Esophagus muscularis mucosa (tissue), 4 donors: ENCODE results near the gene SUPT3H.

ENCODE experiments used
- CTCF ChIP-seq, 3 experiments: fragments of 200-600 bp in 2 of 3; fragments of 450-650 bp in 1 of 3; sonication (generic) in 2 of 3; IDR thresholded peaks; one replicate each; pipeline ENCODE4 v1.5.1; 2017 to 2019; ENCODE audit warnings: antibody characterized with exemption in 3 of 3, mild to moderate bottlenecking in 2 of 3, moderate library complexity in 1 of 3
- EP300 ChIP-seq: sonication (generic); formaldehyde crosslinking; IDR thresholded peaks from one replicate; pipeline ENCODE4 v1.6.1; 2017; ENCODE audit warnings: antibody characterized with exemption
- POLR2AphosphoS5 ChIP-seq, 2 donors: sonication (generic); formaldehyde crosslinking; IDR thresholded peaks; one replicate each; pipeline ENCODE4 v1.6.1; 2017; ENCODE audit warnings: antibody characterized with exemption in 2 of 2

DNA sequence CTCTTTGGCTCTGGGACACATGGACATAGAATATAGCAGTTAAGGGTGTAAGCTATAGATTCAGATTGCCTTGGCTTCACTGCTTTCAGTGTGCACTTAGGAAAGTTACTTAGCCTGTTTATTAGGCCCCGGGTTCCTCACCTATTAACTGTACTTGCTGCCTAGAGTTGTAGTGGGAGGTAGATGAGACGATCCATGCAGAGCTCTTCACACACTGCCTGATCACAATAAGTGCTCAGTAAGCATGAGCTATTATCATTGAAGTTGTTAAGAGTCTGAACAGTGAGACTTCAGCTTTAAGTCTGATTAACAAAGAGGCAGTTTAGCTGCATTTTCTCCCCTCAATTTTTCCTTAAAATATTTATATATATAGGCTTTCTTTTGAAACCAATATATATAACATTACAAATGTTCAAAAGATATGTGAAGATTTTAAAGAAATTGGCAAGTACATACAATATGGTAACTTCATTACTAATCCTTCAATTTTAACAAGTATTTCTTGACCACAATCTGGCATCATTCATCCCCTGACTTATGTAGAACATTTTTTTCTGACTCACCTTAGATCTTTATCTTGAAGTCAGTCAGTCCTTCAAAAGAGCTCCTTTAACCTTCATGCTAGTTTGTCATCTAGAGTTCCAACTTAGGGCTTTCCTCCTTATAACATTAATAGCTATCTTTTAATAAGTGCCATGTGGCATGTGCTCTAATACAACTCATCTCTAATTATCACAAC, 20.5 kb upstream of the SUPT3H start:
- TF ChIP-seq POLR2AphosphoS5 (IDR thresholded peaks at IDR 0.05) (no peak), CTCF (IDR thresholded peaks at IDR 0.05) (no peak), EP300 (no peak)
